Neural cell (in vitro differentiated cells): ENCODE measurements around the gene MAPT. TPM values are rescaled to one million over a fixed set of nuclear protein-coding genes. Genes with fewer than 3 reads are reported as not detected.

Source experiments
- H2AFZ ChIP-seq: fragments of 200-600, 300-800 bp; sonication (generic), shearing (Covaris generic); 2 replicates; pipeline ENCODE4 v1.6.0; 2014; ENCODE audit warnings: low read depth, mild to moderate bottlenecking, antibody characterized with exemption, low read length, moderate library complexity
- H3F3A ChIP-seq: fragments of 200-600 bp; shearing (Covaris generic); 2 replicates; pipeline ENCODE4 v1.6.1; 2016; ENCODE audit warnings: mild to moderate bottlenecking, moderate library complexity, mixed read lengths, antibody characterized with exemption, low read length; ENCODE audit not compliant: insufficient read depth, poor library complexity, severe bottlenecking
- H3K27ac ChIP-seq: fragments of 200-600, 300-800 bp; sonication (generic), shearing (Covaris generic); 2 replicates; pipeline ENCODE4 v1.5.1; 2014; ENCODE audit warnings: mild to moderate bottlenecking, low read length, moderate library complexity
- H3K27me3 ChIP-seq: fragments of 300-800, 200-600 bp; sonication (generic), shearing (Covaris generic); 2 replicates; pipeline ENCODE4 v1.6.0; 2014; ENCODE audit warnings: mild to moderate bottlenecking, low read depth, low read length, moderate library complexity; ENCODE audit not compliant: insufficient read depth
- H3K36me3 ChIP-seq: fragments of 300-800, 200-600 bp; sonication (generic), shearing (Covaris generic); 2 replicates; pipeline ENCODE4 v1.5.1; 2014; ENCODE audit warnings: mild to moderate bottlenecking, antibody characterized with exemption, low read length, moderate library complexity; ENCODE audit not compliant: insufficient read depth
- H3K4me2 ChIP-seq: fragments of 300-800, 200-600 bp; sonication (generic), shearing (Covaris generic); 2 replicates; pipeline ENCODE4 v1.6.0; 2014; ENCODE audit warnings: mild to moderate bottlenecking, low read length
- H3K4me3 ChIP-seq: fragments of 300-800, 200-600 bp; sonication (generic), shearing (Covaris generic); 2 replicates; pipeline ENCODE4 v1.5.1; 2014; ENCODE audit warnings: mild to moderate bottlenecking, low read length, moderate library complexity
- H3K79me2 ChIP-seq: fragments of 200-600 bp; shearing (Covaris generic); replicated peaks from 2 replicates; pipeline ENCODE4 v1.6.0; 2014; ENCODE audit warnings: mild to moderate bottlenecking, low read length, moderate library complexity; ENCODE audit not compliant: insufficient read depth
- H3K9ac ChIP-seq: fragments of 300-800, 200-600 bp; sonication (generic), shearing (Covaris generic); 2 replicates; pipeline ENCODE4 v1.6.1; 2016; ENCODE audit warnings: mild to moderate bottlenecking, low read length, mixed read lengths
- H3K9me2 ChIP-seq: fragments of 200-600 bp; shearing (Covaris generic); 2 replicates; pipeline ENCODE4 v1.6.1; 2016; ENCODE audit warnings: mild to moderate bottlenecking, low read length, mixed read lengths; ENCODE audit not compliant: insufficient read depth
- H3K9me3 ChIP-seq: fragments of 200-600, 300-800 bp; sonication (generic), shearing (Covaris generic); 2 replicates; pipeline ENCODE4 v1.6.1; 2016; ENCODE audit warnings: mild to moderate bottlenecking, mixed run types, low read length, moderate library complexity, mixed read lengths
- H4K20me1 ChIP-seq: fragments of 200-600 bp; shearing (Covaris generic); 2 replicates; pipeline ENCODE4 v1.6.1; 2016; ENCODE audit warnings: mild to moderate bottlenecking, mixed run types; ENCODE audit not compliant: insufficient read depth
- CTCF ChIP-seq: fragments of 450-650 bp; IDR thresholded peaks from 2 replicates; pipeline ENCODE4 v1.5.1; 2014; ENCODE audit warnings: antibody characterized with exemption, mild to moderate bottlenecking, moderate library complexity; ENCODE audit not compliant: poor library complexity, severe bottlenecking
- EP300 ChIP-seq: fragments of 450-650 bp; conservative IDR thresholded peaks from 2 replicates; pipeline ENCODE4 v1.6.1; 2014; ENCODE audit warnings: antibody characterized with exemption, mild to moderate bottlenecking, moderate library complexity; ENCODE audit not compliant: poor library complexity, severe bottlenecking
- EZH2 ChIP-seq: fragments of 200-600, 300-800 bp; shearing (Covaris generic), sonication (generic); IDR thresholded peaks from 2 replicates; pipeline ENCODE4 v1.6.1; 2014; ENCODE audit warnings: antibody characterized with exemption, low read length, borderline replicate concordance, mild to moderate bottlenecking; ENCODE audit not compliant: insufficient read depth, poor library complexity, severe bottlenecking
- MXI1 ChIP-seq: fragments of 450-650 bp; conservative IDR thresholded peaks from 2 replicates; pipeline ENCODE4 v1.6.1; 2014; ENCODE audit warnings: antibody characterized with exemption, mild to moderate bottlenecking; ENCODE audit not compliant: poor library complexity, severe bottlenecking
- POLR2AphosphoS5 ChIP-seq: IDR thresholded peaks from 2 replicates; pipeline ENCODE4 v1.6.1; 2012
- RAD21 ChIP-seq: fragments of 450-650 bp; conservative IDR thresholded peaks from 2 replicates; pipeline ENCODE4 v1.6.1; 2014; ENCODE audit warnings: antibody characterized with exemption, mild to moderate bottlenecking, moderate library complexity
- SMC3 ChIP-seq: fragments of 450-650 bp; conservative IDR thresholded peaks from 2 replicates; pipeline ENCODE4 v1.6.1; 2014; ENCODE audit warnings: antibody characterized with exemption, mild to moderate bottlenecking, moderate library complexity; ENCODE audit not compliant: poor library complexity
- TAF1 ChIP-seq: IDR thresholded peaks from 2 replicates; pipeline ENCODE4 v1.6.1; 2012; ENCODE audit warnings: low read depth
- polyA plus RNA-seq: library from polyadenylated mRNA; depleted of rRNA; stranded (reverse); fragments of >200 nt; gene quantifications from 2 replicates; pipeline ENCODE4 v1.2.3, GENCODE V29; 2014
- TF ChIP-seq, protein P1 (sequence below): IDR thresholded peaks from 2 replicates; pipeline ENCODE4 v1.6.1; 2012; ENCODE audit warnings: borderline replicate concordance

MAPT gene
- polyA plus RNA-seq, 1 donor from 2014 or later, result 94.5 TPM

- Histone ChIP-seq H3K9ac (no peak overlapping the region), H3K4me3 (no peak overlapping the region), H3K9me2 (no peaks in the 10 kb centered on the region), H3F3A (no peaks in the 10 kb centered on the region), H3K9me3 (no peaks in the 10 kb centered on the region), H4K20me1 (no peaks in the 10 kb centered on the region), H3K27me3 (no peaks in the 10 kb centered on the region), H3K79me2 (no peaks in the 10 kb centered on the region), H3K4me2 (no peak overlapping the region), H2AFZ (no peak overlapping the region), H3K27ac (no peak overlapping the region), H3K36me3 (no peaks in the 10 kb centered on the region)
- no peak for TF ChIP-seq CTCF
- no peak for TF ChIP-seq MXI1
These were observed 38.5 kb upstream of the MAPT start for GRCh38 chr17:45855691-45856336.

DNA sequence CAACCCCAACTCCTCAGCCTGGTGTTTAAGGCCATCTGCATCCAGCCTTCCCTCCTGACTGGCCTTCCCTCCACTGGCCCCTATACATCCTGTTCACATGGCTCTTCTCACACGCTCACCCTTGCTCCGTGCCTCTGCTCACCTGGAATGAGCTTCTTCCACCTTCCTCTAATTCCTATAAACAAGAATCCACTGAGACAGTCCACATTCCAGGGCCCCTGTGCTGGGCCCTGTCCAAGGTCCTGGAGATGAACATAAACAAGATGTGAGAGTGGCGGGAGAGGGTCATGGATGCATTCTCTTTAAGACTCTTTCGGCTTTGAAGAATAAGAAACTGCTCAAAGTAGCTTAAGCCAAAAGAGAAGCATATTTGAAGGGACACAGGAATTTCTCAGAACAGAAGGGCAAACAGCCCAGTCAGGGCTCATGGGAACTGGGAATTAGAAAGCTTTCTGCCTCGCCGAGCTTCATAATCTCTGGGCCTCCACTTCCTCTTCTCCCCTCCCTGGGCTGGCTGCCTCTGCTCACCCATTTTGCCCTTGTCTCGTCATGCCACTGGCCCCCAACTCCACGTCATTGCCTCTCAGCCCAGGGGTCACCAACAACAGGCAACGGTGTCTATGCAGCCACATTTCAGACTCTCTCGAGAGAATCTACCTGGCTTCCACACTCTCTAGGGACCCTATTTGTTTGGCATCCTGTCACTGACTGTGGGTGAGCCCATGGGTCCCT, 36.2 kb upstream of the MAPT start:
- Histone ChIP-seq H3K36me3 (no peaks in the 10 kb centered on the region), H3K4me2 (no peak overlapping the region), H2AFZ (no peak overlapping the region), H3K79me2 (no peaks in the 10 kb centered on the region), H3K4me3 (no peak overlapping the region), H3F3A (no peaks in the 10 kb centered on the region), H4K20me1 (no peaks in the 10 kb centered on the region), H3K27ac (no peak overlapping the region), H3K27me3 (no peaks in the 10 kb centered on the region), H3K9me2 (no peaks in the 10 kb centered on the region), H3K9me3 (no peaks in the 10 kb centered on the region), H3K9ac (no peak overlapping the region)
- TF ChIP-seq MXI1 (no peak), TAF1 (no peak), EZH2 (no peak), POLR2AphosphoS5 (no peak), RAD21 (no peak), SMC3 (no peak), EP300 (no peak), CTCF (no peak)
- TF ChIP-seq, protein P1, sequence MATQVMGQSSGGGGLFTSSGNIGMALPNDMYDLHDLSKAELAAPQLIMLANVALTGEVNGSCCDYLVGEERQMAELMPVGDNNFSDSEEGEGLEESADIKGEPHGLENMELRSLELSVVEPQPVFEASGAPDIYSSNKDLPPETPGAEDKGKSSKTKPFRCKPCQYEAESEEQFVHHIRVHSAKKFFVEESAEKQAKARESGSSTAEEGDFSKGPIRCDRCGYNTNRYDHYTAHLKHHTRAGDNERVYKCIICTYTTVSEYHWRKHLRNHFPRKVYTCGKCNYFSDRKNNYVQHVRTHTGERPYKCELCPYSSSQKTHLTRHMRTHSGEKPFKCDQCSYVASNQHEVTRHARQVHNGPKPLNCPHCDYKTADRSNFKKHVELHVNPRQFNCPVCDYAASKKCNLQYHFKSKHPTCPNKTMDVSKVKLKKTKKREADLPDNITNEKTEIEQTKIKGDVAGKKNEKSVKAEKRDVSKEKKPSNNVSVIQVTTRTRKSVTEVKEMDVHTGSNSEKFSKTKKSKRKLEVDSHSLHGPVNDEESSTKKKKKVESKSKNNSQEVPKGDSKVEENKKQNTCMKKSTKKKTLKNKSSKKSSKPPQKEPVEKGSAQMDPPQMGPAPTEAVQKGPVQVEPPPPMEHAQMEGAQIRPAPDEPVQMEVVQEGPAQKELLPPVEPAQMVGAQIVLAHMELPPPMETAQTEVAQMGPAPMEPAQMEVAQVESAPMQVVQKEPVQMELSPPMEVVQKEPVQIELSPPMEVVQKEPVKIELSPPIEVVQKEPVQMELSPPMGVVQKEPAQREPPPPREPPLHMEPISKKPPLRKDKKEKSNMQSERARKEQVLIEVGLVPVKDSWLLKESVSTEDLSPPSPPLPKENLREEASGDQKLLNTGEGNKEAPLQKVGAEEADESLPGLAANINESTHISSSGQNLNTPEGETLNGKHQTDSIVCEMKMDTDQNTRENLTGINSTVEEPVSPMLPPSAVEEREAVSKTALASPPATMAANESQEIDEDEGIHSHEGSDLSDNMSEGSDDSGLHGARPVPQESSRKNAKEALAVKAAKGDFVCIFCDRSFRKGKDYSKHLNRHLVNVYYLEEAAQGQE, result no peak
